ENCODE data around the gene CAMK2A. TPM values are rescaled to one million over a fixed set of nuclear protein-coding genes. Genes with fewer than 3 reads are reported as not detected.

CAMK2A gene
- polyA plus RNA-seq, 1 experiment, result 0.37 TPM

DNA sequence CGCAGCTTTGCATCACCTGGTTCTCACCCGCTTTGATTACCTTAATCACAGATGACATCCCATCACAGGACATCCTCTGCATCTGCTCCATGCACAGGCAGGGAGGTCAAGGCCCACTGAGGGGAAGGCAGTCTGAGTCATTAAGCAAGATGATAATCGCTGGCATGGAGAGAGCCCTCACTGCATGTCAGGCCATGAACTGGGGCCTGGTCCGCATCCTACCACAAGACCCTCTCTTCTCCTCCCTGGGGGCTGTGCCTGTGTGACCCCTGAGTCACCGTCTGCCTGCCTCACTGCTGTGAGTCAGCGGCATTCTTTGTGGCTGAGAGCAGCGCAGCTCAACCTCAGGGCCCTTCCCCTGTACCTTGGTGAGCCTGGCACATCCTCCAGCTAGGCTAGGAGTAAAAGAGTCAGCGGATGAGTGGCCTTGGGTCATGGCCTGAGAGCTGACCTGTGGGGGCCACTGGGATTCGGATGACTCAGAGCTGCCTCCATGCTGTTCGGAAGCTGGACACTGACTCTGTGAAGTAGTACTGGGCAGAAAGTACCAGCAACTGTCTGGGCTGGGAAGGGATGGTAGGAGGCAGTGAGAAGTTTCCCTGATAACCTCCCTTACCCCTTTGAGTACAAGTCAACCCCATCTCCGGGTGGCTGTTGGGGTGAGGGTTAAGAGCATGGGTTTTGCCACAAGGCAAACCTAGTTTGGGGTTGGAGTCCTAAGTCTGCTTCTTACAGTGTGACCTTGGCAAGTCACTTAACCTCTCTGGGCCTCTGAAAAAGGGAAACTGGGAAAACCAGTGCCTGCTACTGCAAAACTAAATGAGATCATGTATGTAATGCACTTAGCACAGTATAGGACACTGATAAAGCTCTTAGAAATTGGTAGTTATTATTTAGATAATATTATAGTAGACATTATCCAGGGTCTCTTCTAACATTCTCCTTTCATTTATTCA is 27.8 kb upstream of the CAMK2A start:
- CTCF ChIA-PET, result no interaction called here
- POLR2A ChIA-PET, result interaction anchor here (0.9 to 1.6 kb wide), 3 partner anchors 12 to 132 kb away, joined by 3 to 8 read pairs (median 4); partner anchors contain the start of genes ARSI and RPS14

DNA sequence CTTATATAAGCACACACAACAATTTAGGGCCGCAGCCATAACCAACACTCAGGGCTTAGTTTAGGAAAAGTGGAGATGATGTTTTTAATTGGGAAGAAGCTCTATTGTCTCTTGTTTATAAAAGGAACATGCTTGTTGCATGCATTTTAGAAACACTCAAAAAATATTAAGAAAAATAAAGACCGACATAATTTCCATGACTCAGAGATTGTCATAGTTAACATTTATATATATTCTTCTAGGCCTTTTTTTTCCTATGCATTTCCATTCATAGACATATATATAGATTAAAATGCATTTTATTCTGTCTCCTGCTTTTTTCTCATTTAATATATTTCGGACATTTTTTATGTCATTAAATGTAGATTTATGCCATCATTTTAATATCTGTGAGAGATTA is 26.7 kb upstream of the CAMK2A start:
- TF ChIP-seq, protein P1, sequence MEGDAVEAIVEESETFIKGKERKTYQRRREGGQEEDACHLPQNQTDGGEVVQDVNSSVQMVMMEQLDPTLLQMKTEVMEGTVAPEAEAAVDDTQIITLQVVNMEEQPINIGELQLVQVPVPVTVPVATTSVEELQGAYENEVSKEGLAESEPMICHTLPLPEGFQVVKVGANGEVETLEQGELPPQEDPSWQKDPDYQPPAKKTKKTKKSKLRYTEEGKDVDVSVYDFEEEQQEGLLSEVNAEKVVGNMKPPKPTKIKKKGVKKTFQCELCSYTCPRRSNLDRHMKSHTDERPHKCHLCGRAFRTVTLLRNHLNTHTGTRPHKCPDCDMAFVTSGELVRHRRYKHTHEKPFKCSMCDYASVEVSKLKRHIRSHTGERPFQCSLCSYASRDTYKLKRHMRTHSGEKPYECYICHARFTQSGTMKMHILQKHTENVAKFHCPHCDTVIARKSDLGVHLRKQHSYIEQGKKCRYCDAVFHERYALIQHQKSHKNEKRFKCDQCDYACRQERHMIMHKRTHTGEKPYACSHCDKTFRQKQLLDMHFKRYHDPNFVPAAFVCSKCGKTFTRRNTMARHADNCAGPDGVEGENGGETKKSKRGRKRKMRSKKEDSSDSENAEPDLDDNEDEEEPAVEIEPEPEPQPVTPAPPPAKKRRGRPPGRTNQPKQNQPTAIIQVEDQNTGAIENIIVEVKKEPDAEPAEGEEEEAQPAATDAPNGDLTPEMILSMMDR (IDR thresholded peaks at IDR 0.05; ENCODE audit: low read depth, low read length), result no peak
- CTCF ChIA-PET, result interaction anchor here (0.6 kb wide), 1 partner anchor 335 kb away, joined by 3 read pairs; no protein-coding TSS in a partner anchor
- Histone ChIP-seq H3K4me3 (ENCODE audit: low read depth, low read length) (no peak overlapping the region), H3K9me3 (ENCODE audit: control insufficient read depth, insufficient read depth, low read length) (peaks cover under 1% of the 10 kb centered on the region; the same call in 1 of the 2 replicates), H3K27me3 (ENCODE audit: control insufficient read depth, insufficient read depth, low read length) (no peaks in the 10 kb centered on the region), H3K27ac (ENCODE audit: low read depth, low read length) (peak overlapping the region; percentile 92)
- DNase-seq (ENCODE audit: low read depth, low spot score), result no peak
- POLR2A ChIA-PET, result interaction anchor here (1.6 kb wide), 1 partner anchor 13 kb away, joined by 8 read pairs; the partner anchor contains the start of gene ARSI

More for the DNA sequence above, 27.8 kb upstream of the CAMK2A start:
- H3K27ac ChIP-seq (ENCODE audit: low read depth, low read length), result peak overlapping the region; percentile 92
- no peak overlapping the region for H3K4me3 ChIP-seq (ENCODE audit: low read depth, low read length)
- peak; percentile 70 for DNase-seq (ENCODE audit: low read depth, low spot score)
- TF ChIP-seq, protein P1 (IDR thresholded peaks at IDR 0.05; ENCODE audit: low read depth, low read length), result no peak
- H3K27me3 ChIP-seq (ENCODE audit: control insufficient read depth, insufficient read depth, low read length), result no peaks in the 10 kb centered on the region
- H3K9me3 ChIP-seq (ENCODE audit: control insufficient read depth, insufficient read depth, low read length), result peaks cover 2% of the 10 kb centered on the region; the same call in 1 of the 2 replicates

DNA sequence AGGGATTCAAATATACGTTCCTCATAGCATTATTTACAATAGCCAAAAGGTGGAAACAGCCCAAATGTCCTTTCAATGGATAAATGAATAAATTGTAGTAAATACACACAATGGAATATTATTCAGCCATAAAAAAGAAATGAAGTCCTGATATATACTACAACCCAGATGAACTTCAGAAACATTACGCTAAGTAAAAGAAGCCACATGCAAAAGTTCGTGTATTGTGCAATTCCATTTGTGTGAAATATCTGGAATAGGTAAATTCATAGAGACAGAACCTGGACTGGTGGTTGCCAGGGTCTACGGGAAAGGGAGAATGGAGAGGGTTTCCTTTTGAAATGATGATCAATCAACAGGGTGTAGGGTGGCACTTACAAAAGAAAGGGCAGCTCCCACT is 25.7 kb upstream of the CAMK2A start:
- H3K27ac ChIP-seq (ENCODE audit: low read depth, low read length), result no peak overlapping the region
- ChIA-PET CTCF (no interaction called here), POLR2A (no interaction called here)
- DNase-seq (ENCODE audit: low read depth, low spot score), result no peak
- TF ChIP-seq, protein P1 (IDR thresholded peaks at IDR 0.05; ENCODE audit: low read depth, low read length), result no peak
- H3K27me3 ChIP-seq (ENCODE audit: control insufficient read depth, insufficient read depth, low read length), result no peaks in the 10 kb centered on the region
- H3K4me3 ChIP-seq (ENCODE audit: low read depth, low read length), result no peak overlapping the region
- no peaks in the 10 kb centered on the region for H3K9me3 ChIP-seq (ENCODE audit: control insufficient read depth, insufficient read depth, low read length)

DNA sequence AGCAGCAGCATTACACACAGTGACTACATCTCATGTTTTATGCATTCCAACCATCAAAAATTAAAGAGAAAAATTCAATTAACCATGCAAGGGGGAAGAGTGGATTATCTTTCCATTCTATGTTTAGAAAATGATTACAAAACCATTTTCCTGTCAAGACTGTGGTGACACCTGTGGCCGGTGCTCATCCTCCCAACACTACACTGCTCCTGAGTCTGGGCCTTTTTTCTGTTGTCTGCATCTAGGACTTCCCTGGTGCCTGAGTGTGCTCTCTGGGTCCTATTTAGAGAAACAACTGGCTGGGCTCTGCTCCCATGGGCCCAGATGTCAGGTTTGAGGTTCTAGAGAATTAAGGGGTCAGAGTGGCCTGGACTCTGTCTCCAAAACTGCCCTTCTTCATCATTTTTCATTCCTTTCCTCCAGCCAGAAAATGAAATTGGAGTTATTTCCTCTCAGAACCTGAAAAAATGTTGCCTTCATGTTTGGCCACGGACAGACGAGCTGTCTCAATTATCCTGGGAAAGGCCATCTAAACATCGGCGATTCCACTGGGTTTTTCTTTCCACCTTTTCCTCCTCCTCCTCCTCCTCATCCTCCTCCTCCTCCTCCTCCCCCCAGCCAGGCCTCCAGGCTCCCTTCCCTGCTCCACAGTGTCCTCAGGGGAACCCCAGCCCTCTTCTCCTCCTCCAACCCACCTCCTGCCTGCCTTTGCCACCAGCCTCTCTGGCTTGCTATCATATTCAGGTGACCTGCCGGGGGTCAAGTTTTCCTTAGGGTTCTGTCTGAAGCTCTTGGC is 24.5 kb upstream of the CAMK2A start:
- Histone ChIP-seq H3K9me3 (ENCODE audit: control insufficient read depth, insufficient read depth, low read length) (no peaks in the 10 kb centered on the region), H3K27ac (ENCODE audit: low read depth, low read length) (no peak overlapping the region), H3K27me3 (ENCODE audit: control insufficient read depth, insufficient read depth, low read length) (no peaks in the 10 kb centered on the region), H3K4me3 (ENCODE audit: low read depth, low read length) (no peak overlapping the region)
- POLR2A ChIA-PET, result no interaction called here
- CTCF ChIA-PET, result interaction anchor here (0.8 kb wide), 1 partner anchor 136 kb away, joined by 6 read pairs; no protein-coding TSS in a partner anchor
- no peak for DNase-seq (ENCODE audit: low read depth, low spot score)
- TF ChIP-seq, protein P1 (IDR thresholded peaks at IDR 0.05; ENCODE audit: low read depth, low read length), result no peak

Data from AG04450 (cell line).